ENCODE measurements around the gene LRRC61. TPM values are rescaled to one million over a fixed set of nuclear protein-coding genes. Genes with fewer than 3 reads are reported as not detected.

LRRC61 gene
- total and polyA plus RNA-seq, 3 donors from 2014 or later: 16.7 to 35.4 (median 18.4) TPM

DNA sequence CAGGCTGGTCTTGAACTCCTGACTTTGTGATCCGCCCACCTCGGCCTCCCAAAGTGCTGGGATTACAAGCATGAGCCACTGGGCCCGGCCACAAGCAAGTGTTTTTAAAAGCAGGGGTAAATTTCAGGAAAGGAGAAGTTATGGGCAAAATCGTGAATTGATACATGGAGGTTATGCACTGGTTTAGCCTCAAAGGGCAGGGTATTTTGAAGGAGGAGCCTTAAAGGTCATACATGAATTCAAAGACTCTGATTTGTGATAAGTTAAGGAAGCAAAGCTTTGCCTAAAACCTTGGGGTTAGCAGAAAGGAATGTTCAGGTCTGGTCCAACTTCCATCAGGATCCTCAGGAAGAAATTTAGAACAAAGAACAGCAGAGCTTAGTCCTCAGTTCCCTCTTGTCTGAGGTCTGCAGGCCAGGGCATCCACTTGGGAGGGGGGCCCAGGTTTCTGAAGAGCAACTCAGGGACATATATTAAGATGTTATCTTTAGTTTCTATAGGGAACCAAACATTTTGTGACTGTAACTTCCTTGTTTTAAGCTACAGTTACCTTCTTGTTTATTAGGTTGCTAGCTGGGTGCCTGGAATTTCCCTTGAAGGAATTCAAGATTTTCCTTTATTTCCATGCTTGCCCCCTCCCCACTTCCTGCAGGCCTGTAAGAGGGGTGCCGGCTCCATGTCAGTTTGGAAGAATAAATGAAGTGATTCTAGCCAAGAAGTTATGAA, 42.7 kb downstream of the LRRC61 start:
- 75 to 78% methylated on average over 5 of the region's 5 CpGs for WGBS, 2 donors
- Histone ChIP-seq H3K4me3 (no peak overlapping the region), H3K36me3 (ENCODE audit: low read depth, missing control alignments) (no peaks in the 10 kb centered on the region), H3K27me3 (no peaks in the 10 kb centered on the region), H3K4me1 (peaks cover 15% of the 10 kb centered on the region), H3K27ac (no peak overlapping the region), H3K9me3 (no peaks in the 10 kb centered on the region)
- intact Hi-C loops (cut with DNase I; ENCODE audit: low total_unique reads): no loop called here
- no peak for DNase-seq
- TF ChIP-seq POLR2A (IDR thresholded peaks at IDR 0.05) (no peak), CTCF (IDR thresholded peaks at IDR 0.05) (no peak)

- H3K9me3 ChIP-seq: no peaks in the 10 kb centered on the region
- H3K27me3 ChIP-seq: no peaks in the 10 kb centered on the region
- no peak for DNase-seq
- intact Hi-C loops (cut with DNase I; ENCODE audit: low total_unique reads): no loop called here
- H3K27ac ChIP-seq: peak overlapping the region in 1 of 2 donors; percentile 96
- no peaks in the 10 kb centered on the region for H3K36me3 ChIP-seq (ENCODE audit: low read depth, missing control alignments)
- peaks cover 15% of the 10 kb centered on the region for H3K4me1 ChIP-seq
- TF ChIP-seq CTCF (IDR thresholded peaks at IDR 0.05): no peak
- peak overlapping the region; percentile 86 to 94 for H3K4me3 ChIP-seq
- 32 to 37% methylated on average over 8 of the region's 8 CpGs for WGBS, 2 donors
These were observed 44.5 kb downstream of the LRRC61 start for GRCh38 chr7:150367677-150368095.

- no peaks in the 10 kb centered on the region for H3K9me3 ChIP-seq
- DNase-seq: peak; percentile 91
- H3K4me3 ChIP-seq: peak within 1 kb of the TSS; percentile 86 to 94
- no peak for TF ChIP-seq CTCF (IDR thresholded peaks at IDR 0.05)
- no peak for TF ChIP-seq POLR2A (IDR thresholded peaks at IDR 0.05)
- peak within 1 kb of the TSS; percentile 94 to 96 for H3K27ac ChIP-seq
- no peaks in the 10 kb centered on the region for H3K36me3 ChIP-seq (ENCODE audit: low read depth, missing control alignments)
- intact Hi-C loops (cut with DNase I; ENCODE audit: low total_unique reads): no loop called here
- H3K4me1 ChIP-seq: peaks cover 17% of the 10 kb centered on the region
- 0 to 2% methylated on average over 33 to 38 of the region's 85 CpGs for WGBS, 2 donors
- no peaks in the 10 kb centered on the region for H3K27me3 ChIP-seq
These were observed 45.1 kb downstream of the LRRC61 start, which contains the start of gene REPIN1 for GRCh38 chr7:150368096-150368883. Gene REPIN1, plus strand, starts transcription at chr7:150368822. Its CDS starts 890 bp downstream, at chr7:150369712.

- Histone ChIP-seq H3K4me3 (peak overlapping the region; percentile 86 to 94), H3K27me3 (no peaks in the 10 kb centered on the region), H3K36me3 (ENCODE audit: low read depth, missing control alignments) (no peaks in the 10 kb centered on the region), H3K9me3 (no peaks in the 10 kb centered on the region), H3K27ac (peak overlapping the region; percentile 94 to 96), H3K4me1 (peaks cover 19% of the 10 kb centered on the region)
- intact Hi-C loops (cut with DNase I; ENCODE audit: low total_unique reads): no loop called here
- 0 to 1% methylated on average over 16 to 30 of the region's 58 CpGs for WGBS, 2 donors
- peak; percentile 63 for DNase-seq
- TF ChIP-seq CTCF (IDR thresholded peaks at IDR 0.05) (no peak), POLR2A (IDR thresholded peaks at IDR 0.05) (no peak)
These were observed 46.0 kb downstream of the LRRC61 start for GRCh38 chr7:150368884-150369747.
